Glutamatergic neuron (in vitro differentiated cells): ENCODE measurements around the gene ARHGAP4. TPM values are rescaled to one million over a fixed set of nuclear protein-coding genes. Genes with fewer than 3 reads are reported as not detected.
A peak's percentile ranks its signal among the peaks of the same experiment; 100 is the strongest.

Experiments used
- DNase-seq: peaks from one replicate; pipeline ENCODE4 v3.0.0; 2022
- H3K27ac Mint-ChIP-seq: one replicate; pipeline ENCODE4 v1.8.0; 2020; ENCODE audit warnings: mild to moderate bottlenecking, mixed read lengths, inconsistent platforms; ENCODE audit not compliant: unreplicated experiment
- H3K27me3 Mint-ChIP-seq: one replicate; pipeline ENCODE4 v1.8.0; 2020; ENCODE audit warnings: mild to moderate bottlenecking, moderate library complexity, mixed read lengths, inconsistent platforms; ENCODE audit not compliant: unreplicated experiment
- H3K36me3 Mint-ChIP-seq: one replicate; pipeline ENCODE4 v1.8.0; 2020; ENCODE audit warnings: mild to moderate bottlenecking, mixed read lengths, inconsistent platforms; ENCODE audit not compliant: unreplicated experiment
- H3K4me1 Mint-ChIP-seq: one replicate; pipeline ENCODE4 v1.8.0; 2020; ENCODE audit warnings: mild to moderate bottlenecking, low read depth, mixed read lengths, inconsistent platforms; ENCODE audit not compliant: unreplicated experiment
- H3K4me3 Mint-ChIP-seq: one replicate; pipeline ENCODE4 v1.8.0; 2020; ENCODE audit warnings: mild to moderate bottlenecking, mixed read lengths, inconsistent platforms; ENCODE audit not compliant: unreplicated experiment
- H3K9me3 Mint-ChIP-seq: one replicate; pipeline ENCODE4 v1.8.0; 2020; ENCODE audit warnings: mild to moderate bottlenecking, moderate library complexity, mixed read lengths, inconsistent platforms; ENCODE audit not compliant: unreplicated experiment
- total RNA-seq: library from RNA; stranded (reverse); fragmentation: NEBNext Ultra II Directional; extraction: Animal tissue kit (Norgen Biotek cat#: 25700); gene quantifications from one replicate; pipeline ENCODE4 v1.2.1, GENCODE V29; 2021; ENCODE audit not compliant: unreplicated experiment
- TF ChIP-seq, protein P1 (sequence below): fragments of 200-600 bp; sonication (generic); IDR thresholded peaks from one replicate; pipeline ENCODE4 v1.5.0; 2021; ENCODE audit not compliant: partially characterized antibody, unreplicated experiment

The ARHGAP4 gene
- total RNA-seq, 1 donor from 2014 or later = 33.5 TPM

DNA sequence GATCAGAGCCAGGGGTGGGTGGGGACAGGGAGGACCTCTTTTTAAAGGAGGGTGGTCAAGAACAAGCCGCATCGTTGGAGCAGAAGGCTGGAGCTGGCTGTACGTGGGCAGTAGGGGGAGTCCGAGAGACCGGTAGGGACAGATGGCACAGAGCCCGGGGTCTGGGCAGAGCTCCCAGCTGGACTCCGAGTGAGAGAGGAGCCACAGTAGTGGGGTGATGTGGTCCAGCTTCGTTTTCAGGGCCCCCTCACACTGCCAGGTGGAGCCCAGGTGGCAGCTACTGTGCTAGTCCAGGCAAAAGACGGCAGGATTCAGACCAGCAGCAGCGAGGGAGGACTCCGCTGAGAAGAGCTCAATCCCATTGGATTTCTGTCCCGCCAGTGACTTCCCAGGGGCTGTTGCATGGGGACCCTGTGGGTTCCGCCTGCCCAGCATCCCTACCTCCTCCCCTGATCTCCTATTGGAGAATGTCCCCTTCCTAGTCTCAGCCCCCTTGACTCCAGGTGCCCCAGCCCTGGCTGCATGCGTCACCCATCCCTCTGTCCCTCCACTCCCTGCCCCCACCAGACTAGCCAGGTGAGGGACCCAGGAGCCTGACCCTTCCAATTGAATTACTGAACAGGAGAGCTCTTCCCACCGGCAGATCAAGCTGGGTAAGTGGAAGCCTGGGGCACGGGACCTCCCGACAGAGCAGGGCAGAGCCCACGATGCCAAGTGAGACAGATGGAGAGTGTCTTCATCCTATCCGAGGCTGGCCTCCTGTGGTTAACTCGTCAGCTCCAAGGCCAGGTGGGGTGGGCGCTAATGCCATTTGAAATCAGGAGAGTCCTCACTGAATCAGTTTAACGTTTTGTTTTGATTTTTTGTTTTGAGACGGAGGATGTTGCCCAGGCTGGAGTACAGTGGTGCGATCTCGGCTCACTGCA is 2.9 kb downstream of the ARHGAP4 start:
- Mint-ChIP-seq H3K4me3 (no peak overlapping the region), H3K27me3 (peaks cover 6% of the 10 kb centered on the region), H3K9me3 (peaks cover 6% of the 10 kb centered on the region), H3K36me3 (no peaks in the 10 kb centered on the region), H3K27ac (peak overlapping the region; percentile 85), H3K4me1 (peaks cover 5% of the 10 kb centered on the region)
- peak; percentile 58 for DNase-seq
- TF ChIP-seq, protein P1, sequence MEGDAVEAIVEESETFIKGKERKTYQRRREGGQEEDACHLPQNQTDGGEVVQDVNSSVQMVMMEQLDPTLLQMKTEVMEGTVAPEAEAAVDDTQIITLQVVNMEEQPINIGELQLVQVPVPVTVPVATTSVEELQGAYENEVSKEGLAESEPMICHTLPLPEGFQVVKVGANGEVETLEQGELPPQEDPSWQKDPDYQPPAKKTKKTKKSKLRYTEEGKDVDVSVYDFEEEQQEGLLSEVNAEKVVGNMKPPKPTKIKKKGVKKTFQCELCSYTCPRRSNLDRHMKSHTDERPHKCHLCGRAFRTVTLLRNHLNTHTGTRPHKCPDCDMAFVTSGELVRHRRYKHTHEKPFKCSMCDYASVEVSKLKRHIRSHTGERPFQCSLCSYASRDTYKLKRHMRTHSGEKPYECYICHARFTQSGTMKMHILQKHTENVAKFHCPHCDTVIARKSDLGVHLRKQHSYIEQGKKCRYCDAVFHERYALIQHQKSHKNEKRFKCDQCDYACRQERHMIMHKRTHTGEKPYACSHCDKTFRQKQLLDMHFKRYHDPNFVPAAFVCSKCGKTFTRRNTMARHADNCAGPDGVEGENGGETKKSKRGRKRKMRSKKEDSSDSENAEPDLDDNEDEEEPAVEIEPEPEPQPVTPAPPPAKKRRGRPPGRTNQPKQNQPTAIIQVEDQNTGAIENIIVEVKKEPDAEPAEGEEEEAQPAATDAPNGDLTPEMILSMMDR = no peak

DNA sequence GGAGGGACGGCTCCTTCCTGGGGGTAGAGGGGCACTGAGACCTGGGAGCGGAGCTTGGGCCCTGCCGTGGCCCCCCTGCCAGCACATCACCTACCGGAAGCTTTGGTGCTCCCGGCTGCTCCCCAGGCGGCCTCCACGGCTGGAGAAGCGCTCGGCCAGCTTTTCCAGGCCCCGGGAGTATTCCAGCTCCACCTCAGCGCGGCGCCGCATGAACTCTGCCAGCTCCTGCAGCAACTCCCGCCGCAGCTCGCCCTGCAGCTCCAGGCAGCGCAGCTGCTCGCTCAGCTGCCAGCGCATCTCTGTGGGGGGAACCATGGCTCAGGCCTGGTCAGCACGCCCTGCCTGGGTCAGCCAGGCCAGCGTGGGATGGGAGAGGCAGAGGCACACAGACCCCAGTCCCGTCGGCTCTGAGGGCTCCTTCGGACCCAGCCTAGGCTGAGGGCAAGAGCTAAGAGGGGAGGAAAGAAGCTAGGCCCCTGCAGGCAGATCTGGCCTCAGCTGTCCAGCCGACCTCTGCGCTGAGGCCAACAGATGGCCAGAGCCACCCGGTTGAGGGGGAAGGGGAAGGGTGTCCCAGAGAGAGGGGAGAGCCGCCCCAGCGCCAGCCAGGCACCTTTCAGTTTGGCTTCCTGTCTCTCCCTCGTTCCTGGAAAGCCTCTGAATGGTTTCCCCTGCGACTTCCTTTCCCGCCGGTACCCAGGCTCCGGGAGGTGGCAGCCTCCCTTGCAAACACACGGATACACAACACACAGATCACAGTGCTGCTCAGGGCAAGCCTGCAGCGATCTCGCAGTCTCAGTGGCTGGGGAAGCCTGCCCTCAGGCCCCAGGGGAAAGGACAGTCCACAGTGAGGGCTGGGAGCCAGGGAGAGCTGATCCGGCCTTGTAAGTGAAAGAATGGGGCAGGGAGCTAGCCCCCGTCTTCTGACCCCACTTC is 4.3 kb downstream of the ARHGAP4 start:
- Mint-ChIP-seq H3K4me1 (peaks cover 10% of the 10 kb centered on the region), H3K4me3 (peak overlapping the region; percentile 52), H3K27me3 (peaks cover 3% of the 10 kb centered on the region), H3K9me3 (peaks cover 4% of the 10 kb centered on the region), H3K36me3 (no peaks in the 10 kb centered on the region), H3K27ac (peak overlapping the region; percentile 85)
- TF ChIP-seq, protein P1 = no peak
- DNase-seq = peak; percentile 44

DNA sequence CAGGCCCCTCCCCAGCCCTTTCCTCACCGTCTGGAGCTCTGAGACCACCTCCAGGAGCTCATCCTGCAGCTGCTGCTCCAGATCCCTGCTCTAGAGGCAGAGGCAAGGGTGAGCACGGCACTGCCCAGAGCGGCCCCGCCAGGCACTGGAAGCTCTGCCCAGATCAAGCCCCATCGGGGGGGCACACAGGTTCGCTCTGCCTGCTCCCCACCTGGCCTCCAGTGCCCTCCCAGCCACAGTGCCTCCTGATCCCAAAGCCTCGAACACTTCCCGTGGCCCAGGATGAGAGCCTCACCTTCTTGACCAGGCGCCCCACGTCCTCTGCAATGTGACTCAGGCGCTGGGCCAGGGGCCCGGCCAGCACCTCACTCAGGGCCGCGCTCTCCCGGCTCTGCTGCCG is 5.0 kb downstream of the ARHGAP4 start:
- peak overlapping the region; percentile 38 for H3K4me3 Mint-ChIP-seq
- peaks cover 3% of the 10 kb centered on the region for H3K27me3 Mint-ChIP-seq
- H3K36me3 Mint-ChIP-seq = no peaks in the 10 kb centered on the region
- H3K4me1 Mint-ChIP-seq = peaks cover 10% of the 10 kb centered on the region
- no peak for DNase-seq
- H3K27ac Mint-ChIP-seq = peak overlapping the region; percentile 55
- TF ChIP-seq, protein P1 = no peak
- peaks cover 4% of the 10 kb centered on the region for H3K9me3 Mint-ChIP-seq

DNA sequence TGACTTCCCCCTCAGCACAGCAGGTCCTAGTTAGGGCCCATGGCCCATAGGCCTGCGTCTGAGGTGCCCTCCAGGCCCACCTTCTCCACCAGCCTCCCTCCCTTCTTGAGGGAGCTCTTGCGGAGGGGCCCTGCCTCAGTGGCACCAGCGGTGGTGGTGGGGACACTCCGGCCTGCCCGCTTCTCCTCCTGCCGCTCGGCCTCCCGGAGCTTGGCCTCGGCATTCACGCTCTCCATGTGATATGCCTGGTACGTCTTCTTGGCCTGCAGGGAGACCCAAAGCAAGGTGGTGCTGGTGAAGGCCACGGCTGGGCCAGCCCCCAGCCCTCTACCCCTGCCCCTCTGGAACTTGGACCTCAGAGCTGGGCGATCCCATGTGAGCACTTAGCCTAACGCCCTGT is 5.5 kb downstream of the ARHGAP4 start:
- DNase-seq = no peak
- peaks cover 3% of the 10 kb centered on the region for H3K27me3 Mint-ChIP-seq
- H3K36me3 Mint-ChIP-seq = no peaks in the 10 kb centered on the region

More for the DNA sequence above, 5.5 kb downstream of the ARHGAP4 start:
- peaks cover 4% of the 10 kb centered on the region for H3K9me3 Mint-ChIP-seq
- peaks cover 10% of the 10 kb centered on the region for H3K4me1 Mint-ChIP-seq
- TF ChIP-seq, protein P1 = no peak
- H3K27ac Mint-ChIP-seq = no peak overlapping the region
- no peak overlapping the region for H3K4me3 Mint-ChIP-seq
